ENCODE data around the gene SELPLG.
"Not testable (repeated sequence)": the region's sequence is repeated elsewhere in the genome, so short reads cannot be mapped to it uniquely, and the experiment has no call there.

Gene SELPLG, protein sequence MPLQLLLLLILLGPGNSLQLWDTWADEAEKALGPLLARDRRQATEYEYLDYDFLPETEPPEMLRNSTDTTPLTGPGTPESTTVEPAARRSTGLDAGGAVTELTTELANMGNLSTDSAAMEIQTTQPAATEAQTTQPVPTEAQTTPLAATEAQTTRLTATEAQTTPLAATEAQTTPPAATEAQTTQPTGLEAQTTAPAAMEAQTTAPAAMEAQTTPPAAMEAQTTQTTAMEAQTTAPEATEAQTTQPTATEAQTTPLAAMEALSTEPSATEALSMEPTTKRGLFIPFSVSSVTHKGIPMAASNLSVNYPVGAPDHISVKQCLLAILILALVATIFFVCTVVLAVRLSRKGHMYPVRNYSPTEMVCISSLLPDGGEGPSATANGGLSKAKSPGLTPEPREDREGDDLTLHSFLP

DNA sequence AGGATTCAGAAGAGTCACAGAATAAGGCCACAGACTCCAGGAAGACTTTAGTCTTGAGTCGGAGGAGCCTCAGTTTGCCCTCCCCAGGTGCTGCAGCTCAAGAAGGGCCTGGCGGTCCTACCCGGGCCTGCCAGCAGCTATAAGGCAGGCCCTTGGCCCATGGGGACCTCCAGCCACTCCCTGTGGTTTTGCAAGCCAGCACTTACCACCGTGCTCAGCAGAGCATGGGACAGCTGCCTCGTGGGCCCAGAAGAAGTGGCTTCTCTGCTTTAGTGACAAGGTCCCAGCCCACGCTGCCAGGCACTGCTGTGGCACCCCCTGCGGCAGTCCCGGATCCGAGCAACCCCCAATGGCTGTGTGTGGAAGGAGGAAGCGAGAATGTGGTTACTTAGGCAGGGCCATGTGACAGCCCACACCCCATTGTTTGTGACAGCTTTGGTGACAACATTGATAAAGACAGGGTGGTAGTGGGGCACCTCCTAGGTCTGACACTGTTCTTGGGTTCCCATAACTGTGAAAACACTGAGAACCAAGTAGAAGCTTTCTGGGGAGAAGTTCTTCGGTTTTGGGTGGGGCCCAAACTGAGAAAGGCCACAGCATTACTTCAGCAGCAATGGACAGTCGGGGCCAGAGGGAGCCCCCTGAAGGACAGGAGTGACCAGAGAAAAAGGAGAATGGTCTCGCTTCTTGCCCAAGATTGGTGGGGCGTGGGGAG, at the start of gene SELPLG:
Gene SELPLG, minus strand, starts transcription at position 361 of the 715 bp plus-strand sequence. CDS start 9,587 bp downstream, outside the sequence.
- DNase-seq (ENCODE audit: low spot score): no peak

DNA sequence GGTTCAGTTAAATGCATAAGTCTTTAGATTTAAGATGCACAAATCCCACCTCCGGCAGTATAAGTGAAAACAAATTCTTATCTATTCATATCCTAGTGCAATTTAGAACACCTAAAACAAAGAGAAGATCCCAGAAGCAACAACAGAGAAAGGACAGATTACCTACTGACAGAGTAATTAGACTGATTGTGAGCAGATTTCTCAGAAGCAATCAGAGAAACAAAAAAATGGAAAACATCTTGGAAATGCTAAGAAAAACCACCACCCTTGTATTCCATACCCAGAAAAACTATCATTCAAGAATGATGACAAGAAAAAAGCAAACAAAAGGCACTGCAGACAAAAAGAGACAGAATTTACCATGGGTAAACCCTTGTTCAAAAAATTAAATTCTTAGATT, 47.6 kb upstream of the SELPLG start:
- no peak for DNase-seq (ENCODE audit: low spot score)

DNA sequence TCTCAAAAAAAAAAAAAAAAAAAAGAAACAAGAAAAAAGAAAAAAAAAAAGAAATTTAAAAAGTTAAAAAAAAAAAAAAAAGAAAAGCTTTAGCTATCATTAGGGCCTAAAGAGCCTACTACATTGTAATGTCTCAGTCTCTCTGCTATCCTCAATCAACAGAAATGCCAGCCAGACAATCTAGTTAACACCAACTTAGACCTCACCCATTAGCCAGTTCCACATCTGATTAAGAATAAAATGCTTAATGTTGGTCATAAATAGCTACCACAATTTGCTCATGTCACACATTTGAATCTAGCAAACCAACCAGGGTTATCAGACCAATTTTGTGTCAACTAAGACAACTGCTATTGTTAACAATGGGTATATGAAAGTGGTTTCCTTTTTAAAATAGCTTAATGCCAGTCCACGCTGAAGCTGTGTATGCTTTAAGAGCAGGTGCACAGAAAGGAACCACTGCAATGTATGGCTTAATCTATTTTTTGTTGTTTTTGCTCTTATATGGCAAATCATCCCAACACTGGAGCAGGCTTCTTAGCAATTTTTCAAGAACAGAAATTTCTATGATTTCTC, 45.5 kb upstream of the SELPLG start:
- no peak for DNase-seq (ENCODE audit: low spot score)

DNA sequence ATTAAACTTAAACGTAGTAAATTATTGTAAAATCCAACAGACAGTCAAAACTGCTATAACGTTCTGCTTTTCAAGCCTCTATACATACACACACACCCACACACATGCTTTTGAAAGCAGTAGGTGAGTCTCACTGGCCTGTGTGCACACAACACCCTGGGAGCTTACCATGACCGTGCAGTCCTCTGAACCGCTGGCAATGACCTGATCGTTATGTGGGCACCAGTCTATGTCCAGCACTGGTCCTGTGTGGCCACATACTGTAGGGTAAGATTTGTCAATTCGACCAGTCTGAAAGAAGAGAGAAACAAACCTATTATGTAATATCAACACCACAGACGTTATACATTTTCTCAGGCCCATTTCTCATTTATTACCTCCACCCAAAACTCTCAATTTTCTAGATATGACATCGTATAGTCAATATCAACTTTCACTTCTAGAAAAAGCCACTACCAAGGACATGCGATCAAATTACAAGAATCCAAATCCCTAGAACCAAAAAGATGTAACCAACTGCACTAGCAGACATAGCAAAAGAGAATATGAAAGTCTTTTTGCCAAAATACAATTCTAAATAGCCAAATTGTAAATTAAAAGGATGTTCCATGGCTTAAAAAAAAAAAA, 44.5 kb upstream of the SELPLG start:
- DNase-seq (ENCODE audit: low spot score): no peak

DNA sequence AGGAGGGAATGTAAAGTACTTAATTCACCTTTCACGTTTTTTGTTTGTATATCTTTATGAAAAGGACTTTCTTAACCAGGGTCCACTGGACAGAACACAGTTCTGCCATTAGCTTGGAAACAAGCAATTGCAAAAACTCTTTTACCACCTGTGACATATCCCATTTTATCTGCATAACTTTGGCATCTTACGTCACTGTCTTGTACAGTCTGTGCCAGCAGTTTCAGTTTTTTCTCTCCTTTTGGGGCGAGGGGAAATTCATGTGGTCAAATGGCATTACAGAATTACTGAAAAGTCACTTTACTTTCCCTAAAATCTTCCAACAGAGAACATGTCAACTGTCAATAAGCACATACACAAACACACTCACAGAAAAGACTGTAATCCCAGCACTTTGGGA, 43.7 kb upstream of the SELPLG start:
- no peak for DNase-seq (ENCODE audit: low spot score)

DNA sequence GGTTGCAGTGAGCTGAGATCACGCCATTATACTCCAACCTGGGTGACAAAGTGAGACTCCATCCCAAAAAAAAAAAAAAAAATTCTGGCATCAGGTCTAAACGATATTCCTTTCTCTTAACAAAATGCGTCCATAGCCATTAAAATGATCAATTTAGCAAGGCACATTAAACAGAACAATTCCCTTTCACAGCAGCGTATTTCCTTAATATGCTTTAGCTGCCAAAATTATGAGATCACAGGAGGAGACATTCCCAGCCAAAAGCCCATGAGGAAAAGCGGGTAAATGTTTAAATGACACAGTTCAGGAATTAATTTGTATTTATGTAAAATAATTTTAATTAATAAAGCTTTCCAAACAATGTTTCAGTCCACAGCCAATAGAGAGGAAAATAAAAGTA, 43.0 kb upstream of the SELPLG start:
- no peak for DNase-seq (ENCODE audit: low spot score)

DNA sequence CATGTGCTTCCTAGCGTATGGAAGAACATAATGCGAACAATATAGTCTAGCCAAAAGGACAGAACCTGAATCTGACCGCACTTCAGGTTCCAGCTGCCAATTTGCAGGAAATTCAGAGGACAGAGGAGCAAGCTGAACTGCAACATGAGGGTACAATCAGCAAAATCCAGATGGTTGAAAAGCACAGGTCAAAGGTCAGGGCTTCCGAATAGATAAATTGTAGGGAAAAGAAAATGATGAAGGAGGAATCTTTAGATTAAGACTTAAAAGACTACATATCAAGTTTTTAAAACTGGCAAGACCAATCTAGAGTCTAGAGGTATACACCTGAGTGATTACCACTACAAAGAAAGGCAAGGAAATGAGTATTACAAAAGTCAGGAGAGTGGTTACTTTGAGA, 42.1 kb upstream of the SELPLG start:
- DNase-seq (ENCODE audit: low spot score): no peak

DNA sequence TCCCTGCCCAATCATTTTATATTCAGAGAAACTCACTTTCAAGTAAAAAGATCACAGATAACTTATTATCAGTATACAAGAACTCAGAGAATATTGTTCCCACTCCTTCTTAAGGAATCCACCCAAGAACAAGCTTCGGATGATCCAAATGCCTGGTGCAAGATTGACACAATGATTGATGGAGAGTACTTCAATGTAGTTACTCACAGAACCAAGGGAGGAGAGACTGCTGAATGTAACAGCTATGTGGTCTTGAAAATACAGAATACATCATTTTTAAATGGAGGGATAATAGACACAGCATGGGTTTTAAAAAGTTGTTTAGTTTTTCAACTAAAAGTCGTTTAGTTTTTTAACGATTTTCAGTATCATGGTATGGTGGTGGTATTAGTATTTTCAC, 38.4 kb upstream of the SELPLG start:
- DNase-seq (ENCODE audit: low spot score): no peak

DNA sequence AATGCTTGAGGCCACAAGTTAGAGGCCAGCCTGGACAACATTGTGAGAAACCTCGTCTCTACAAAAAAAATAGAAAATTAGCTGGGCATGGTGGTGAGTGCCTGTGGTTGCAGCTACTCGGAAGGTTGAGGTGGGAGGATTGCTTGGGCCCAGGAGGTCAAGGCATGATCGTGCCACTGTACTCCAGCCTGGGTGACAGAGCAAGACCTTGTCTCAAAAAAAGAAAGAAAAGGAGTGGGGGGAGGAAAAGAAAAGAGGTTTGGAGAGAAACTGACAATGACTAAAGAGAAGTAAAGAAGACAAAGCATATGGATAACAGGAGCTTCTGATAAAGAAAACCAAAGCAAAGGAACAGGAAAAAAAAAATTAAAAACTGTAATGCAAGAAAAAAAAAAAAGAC, 37.4 kb upstream of the SELPLG start:
- DNase-seq (ENCODE audit: low spot score): no peak

DNA sequence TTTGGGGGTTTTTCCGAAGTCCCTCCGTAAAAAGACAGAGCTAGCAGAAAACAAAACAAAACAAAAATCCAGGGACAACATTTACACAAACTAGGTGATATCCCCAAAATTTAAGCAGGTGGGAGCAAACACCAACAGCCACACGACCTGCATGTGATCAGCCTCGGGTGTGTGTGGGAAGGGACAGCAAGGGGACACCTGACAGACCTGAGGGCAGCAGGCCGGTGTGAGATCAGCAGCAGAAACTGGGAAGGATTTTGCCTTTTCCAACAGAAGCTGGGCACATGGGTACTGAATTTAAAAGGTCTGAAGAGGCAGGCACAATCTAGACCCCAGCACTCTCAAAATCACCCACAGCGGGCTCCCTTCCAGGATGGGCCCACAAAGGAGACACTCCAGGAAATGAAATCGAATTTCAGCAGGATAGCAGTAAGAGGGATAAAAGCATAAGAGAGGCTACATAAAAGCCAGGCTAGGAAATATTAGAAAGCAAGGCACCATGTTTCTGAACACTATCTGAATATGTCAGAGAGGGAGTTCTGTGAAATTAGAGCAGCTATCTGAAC, 36.5 kb upstream of the SELPLG start:
- DNase-seq (ENCODE audit: low spot score): no peak

DNA sequence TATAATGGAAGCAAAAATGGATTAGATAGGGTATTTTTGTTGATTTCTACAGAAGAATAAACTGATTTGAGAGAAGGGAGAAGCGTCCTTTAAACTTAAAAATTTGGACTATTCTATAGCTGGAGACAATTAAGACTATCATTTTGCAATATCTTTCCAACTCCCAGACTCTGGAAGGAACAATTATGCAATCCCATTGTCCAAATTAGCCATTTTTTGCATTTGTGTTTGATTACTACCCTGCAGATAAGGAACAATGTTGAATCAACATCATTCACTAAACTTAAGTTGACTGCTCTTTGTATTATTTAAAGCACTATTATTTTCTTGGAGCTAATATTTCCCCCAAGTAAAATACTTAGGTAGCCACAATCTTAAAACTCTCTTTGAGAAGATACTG, 34.8 kb upstream of the SELPLG start:
- DNase-seq (ENCODE audit: low spot score): no peak

DNA sequence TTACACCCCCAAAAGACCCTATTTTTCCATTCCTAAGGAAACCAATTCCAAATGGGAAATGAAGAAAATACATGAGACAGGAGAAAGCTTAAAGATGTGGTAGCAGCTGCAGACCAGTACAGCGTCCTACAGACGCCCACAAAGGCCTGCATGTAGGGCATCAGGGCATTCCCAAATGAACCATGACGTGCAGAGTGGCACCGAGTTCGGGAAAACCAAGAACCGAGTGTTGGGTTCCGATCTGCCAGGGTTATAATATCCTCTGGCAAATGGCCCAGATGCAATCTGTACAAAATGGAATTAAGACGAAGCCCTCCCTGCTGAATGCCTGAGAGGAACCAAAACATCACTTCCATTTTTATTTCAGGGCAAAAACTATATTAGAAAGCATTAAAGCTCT, 34.4 kb upstream of the SELPLG start:
- no peak for DNase-seq (ENCODE audit: low spot score)

DNA sequence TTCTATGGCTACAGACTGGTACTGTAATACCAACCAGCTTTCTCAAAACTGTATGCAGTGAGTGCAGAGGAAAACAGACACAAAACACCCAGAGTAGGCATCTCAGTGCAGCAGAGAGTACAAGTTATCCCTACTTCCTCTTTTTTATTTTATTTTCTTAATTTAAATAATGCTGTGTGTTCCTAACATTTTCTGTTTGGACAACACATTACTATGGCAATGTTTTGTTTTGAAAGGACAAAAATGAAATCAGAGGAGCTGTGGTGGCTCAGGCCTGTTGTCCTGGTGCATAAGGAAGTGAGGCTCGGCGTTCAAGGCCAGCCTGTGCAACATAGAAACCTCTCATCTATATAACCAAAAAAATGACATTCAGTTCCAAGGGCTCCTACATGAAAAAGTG, 33.7 kb upstream of the SELPLG start:
- DNase-seq (ENCODE audit: low spot score): no peak

DNA sequence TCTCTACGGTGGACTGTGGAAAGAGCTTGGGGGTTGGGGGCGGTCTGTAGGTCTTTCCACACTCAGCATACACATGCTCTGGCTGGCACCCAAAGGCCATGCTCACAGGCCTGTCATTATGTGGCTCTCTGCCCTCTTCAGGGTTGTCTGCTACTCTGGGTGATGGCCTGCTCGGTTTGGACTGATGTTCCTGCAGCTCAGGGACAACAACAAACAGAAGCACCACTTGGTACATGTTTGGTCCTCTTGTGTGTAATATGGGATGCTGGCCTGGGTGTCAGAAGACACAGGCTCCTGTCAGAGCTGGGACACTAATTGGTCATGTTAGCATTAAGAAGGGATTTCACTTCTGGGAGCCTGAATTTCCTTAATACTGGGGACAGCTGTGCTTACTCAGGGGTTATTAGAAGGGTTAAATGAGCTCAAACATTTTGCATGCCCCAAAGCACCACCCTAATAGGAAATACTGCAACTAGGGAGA, 32.7 kb upstream of the SELPLG start:
- DNase-seq (ENCODE audit: low spot score): no peak

DNA sequence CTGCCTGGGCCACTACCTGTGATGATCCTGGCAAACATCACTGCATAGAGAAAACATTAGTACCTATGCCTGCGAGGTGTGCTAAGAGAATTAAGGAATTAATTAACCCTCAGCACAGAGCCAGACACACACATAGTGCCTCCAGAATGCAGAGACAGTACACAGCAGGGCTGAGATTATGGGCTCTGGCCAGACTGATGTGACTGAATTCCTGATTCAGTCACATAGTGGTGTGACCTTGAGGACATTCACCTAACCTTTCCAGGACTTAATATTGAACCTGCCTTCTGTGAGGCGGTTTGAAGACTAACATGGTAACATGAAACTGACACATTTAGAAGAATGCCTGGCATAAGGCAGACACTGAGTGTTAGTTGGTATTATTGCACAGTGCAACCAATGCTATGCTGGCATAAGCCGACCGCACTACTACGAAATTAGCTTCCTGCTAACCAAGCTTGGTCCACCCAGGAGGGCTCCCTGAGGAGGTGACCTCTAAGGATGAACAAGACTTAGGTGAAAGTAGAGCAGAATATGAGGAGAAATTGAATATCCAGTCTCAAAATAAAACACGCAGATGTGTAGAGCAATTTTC, 32.0 kb upstream of the SELPLG start:
- DNase-seq (ENCODE audit: low spot score): no peak

DNA sequence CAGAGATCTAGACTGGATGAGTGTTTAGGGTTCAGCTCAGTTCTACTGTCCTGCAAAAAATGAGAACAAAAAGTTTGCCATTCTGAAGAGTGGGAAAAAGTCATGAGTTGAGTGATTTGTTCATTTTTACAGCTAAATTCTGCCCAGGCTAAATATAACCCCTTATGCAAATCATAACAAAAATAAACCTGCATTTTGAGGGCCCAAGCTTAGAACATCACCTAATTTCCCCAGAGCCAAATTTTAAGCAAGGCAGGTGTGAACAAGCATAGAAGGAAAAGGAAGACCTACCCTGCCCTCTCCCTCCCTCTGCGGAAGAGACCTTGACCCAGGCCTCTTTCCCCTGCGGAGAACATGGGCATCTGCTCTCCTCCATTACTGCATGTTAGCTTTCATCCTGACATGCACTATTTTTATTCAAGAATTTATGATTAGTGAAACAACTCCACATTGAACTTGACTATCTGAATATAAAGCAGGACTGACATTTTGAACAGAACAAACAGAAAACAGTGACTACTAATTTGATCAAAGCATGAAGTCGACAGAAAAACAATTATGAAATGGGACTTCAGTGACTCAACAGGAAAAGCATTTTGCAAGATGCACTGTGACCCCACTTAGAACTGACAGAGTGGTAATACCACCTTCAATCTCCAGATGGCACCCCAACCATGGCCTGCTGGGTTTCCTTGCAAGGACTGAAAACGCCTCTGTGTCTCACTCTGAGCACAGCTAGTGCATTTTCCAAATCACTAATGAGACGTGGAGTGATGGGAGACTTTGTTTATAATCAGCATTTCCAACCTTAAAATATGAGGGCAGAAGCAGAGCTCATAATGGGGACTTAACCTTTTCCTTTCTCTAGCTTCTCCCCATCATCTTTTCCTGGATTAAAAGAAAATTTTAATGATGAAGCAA, 30.9 kb upstream of the SELPLG start:
- DNase-seq (ENCODE audit: low spot score): peak; percentile 92

DNA sequence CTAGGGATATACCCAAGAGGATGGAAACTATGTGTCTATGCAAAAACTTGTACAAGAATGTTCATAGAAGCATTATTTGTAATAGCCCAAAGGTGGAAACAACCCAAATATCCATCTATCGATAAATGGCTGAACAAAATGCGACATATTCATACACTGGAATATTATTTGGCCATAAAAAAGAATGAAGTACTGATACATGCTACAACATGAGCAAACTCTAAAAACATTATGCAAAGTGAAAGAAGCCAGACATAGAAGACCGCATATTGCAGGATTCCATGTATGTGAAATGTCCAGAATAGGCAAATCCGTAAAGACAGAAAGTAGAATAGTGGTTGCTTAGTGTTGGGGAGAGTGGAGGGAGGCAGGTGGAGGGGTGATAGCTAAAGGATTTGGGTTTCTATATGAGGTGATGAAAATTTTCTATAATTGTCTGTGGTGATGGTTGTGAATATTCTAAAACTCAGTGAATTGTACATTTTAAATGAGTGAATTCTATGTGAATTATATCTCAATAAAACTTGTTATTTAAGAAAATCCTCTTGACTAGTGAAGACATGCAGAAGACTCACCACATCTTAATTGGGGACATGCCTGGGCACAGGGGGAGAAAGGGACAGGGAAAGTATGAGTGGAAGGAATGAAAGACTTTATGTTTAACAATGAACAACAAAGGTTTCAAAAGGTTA, 29.8 kb upstream of the SELPLG start:
- no peak for DNase-seq (ENCODE audit: low spot score)

DNA sequence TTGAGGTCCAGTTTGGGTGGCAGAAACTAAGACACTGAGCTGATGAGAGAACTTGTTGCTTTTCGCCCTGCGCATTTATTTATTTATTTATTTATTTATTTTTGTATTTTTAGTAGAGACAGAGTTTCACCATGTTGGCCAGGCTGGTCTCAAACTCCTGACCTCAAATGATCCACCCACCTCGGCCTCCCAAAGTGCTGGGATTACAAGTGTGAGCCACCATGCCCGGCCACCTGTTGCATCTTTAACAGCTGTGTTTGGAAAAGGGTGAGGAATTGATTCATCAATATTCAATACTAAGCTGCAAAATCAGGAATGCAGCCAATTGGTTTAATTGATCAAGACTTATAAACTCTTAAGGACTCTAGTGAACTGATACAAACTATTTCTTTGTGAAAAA, 24.4 kb upstream of the SELPLG start:
- DNase-seq (ENCODE audit: low spot score): not testable (repeated sequence)

DNA sequence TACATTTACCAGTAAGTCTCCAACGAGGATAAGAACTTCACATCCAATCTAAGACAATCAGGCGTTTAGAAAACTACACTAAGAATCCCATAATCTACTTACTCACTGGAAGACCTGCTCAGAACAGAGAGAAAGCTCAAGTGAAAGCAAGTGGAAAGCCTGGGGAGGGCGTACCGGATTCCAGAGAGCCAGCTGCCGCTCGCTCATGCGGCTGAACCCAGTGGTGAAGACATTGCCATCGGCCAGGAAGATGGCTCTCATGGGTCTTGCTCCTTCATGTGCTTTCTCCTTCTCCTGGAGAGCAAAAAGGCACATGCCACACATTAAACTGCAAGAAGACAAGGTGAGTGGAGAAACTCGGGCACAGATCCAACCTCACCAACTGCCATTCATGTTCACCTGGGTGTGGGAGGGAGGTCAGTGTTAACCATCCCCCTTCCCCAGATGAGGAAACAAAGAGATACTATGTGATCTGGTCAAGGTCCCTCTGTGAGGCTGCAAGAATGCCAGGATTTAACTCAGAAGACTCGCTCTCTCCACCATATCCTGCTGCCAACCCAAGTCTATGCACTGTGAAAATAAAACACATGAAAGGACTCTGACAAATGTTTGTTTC, 23.5 kb upstream of the SELPLG start:
- DNase-seq (ENCODE audit: low spot score): no peak

DNA sequence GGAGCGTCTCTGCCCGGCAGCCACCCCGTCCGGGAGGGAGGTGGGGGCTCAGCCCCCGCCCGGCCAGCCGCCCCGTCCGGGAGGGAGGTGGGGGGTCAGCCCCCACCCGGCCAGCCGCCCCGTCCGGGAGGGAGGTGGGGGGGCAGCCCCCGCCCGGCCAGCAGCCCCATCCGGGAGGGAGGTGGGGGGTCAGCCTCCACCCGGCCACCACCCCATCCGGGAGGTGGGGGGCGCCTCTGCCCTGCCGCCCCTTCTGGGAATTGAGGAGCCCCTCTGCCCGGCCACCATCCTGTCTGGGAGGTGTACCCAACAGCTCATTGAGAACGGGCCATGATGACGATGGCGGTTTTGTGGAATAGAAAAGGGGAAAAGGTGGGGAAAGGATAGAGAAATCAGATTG, 22.6 kb upstream of the SELPLG start:
- DNase-seq (ENCODE audit: low spot score): not testable (repeated sequence)

Data from kidney capillary endothelial cell (primary cell).